ENCODE data around the gene IGF2R.

DNA sequence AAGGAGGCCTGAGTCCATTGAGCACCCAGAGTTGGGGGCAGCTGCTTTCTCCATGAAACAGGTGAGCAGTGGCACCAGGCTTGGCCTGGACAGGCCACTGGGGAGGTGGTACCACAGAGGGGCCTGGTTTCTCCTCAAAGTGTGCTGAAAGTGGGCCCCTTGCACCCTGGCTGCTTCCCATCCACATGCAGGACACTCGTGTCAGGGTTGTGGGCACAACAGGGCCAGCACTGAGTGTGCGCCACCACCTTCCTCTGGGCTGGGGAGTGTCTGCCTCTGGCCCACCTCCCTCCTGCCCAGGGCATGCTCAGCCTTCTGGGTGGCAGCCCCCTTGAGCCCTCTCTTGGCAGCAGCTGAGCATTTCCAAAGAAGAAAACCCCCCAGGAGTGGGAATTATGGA lies 147.5 kb downstream of the IGF2R start:
- TF ChIP-seq POLR2A (IDR thresholded peaks at IDR 0.05; ENCODE audit: low read length), result no peak
- TF ChIP-seq GATA1 (IDR thresholded peaks at IDR 0.05; ENCODE audit: low read depth, low read length), result no peak
